HEK293T (cell line): ENCODE data around the gene ATP6V1G2.

Experiments used
- CTBP1 ChIP-seq: fragments of 450-650 bp; IDR thresholded peaks from 2 replicates; pipeline ENCODE4 v1.6.1; 2016; ENCODE audit warnings: borderline replicate concordance
- NFRKB ChIP-seq: fragments of 450-650 bp; IDR thresholded peaks from 2 replicates; pipeline ENCODE4 v1.6.1; 2016; ENCODE audit warnings: mild to moderate bottlenecking, moderate library complexity
- SUZ12 ChIP-seq: fragments of 450-650 bp; IDR thresholded peaks from 2 replicates; pipeline ENCODE4 v1.6.1; 2016; ENCODE audit warnings: mild to moderate bottlenecking
- ZNF384 ChIP-seq: fragments of 450-650 bp; IDR thresholded peaks from 2 replicates; pipeline ENCODE4 v1.6.1; 2016
- TF ChIP-seq, protein P1 (sequence below): fragments of 450-650 bp; IDR thresholded peaks from 2 replicates; pipeline ENCODE4 v1.6.1; 2016

DNA sequence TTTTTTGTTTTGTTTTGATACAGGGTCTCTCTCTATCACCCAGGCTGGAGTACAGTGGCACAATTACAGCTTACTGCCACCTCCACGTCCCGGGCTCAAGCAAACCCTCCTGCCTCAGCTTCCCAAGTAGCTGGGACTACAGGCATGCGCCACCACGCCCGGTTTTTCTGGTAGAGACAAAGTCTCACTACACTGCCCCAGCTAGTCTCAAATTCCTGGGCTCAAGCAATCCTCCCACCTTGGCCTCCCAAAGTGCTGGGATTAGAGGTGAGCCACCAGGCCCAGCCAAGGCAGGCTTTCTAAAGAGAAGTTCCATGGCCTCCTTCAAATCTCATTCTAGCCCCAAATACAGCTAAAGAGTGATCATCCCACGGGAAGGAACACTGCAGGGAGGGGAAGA lies 12.4 kb downstream of the ATP6V1G2 start:
- TF ChIP-seq SUZ12: no peak
- no peak for TF ChIP-seq CTBP1
- TF ChIP-seq NFRKB: no peak
- TF ChIP-seq, protein P1, sequence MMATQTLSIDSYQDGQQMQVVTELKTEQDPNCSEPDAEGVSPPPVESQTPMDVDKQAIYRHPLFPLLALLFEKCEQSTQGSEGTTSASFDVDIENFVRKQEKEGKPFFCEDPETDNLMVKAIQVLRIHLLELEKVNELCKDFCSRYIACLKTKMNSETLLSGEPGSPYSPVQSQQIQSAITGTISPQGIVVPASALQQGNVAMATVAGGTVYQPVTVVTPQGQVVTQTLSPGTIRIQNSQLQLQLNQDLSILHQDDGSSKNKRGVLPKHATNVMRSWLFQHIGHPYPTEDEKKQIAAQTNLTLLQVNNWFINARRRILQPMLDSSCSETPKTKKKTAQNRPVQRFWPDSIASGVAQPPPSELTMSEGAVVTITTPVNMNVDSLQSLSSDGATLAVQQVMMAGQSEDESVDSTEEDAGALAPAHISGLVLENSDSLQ: no peak
- no peak for TF ChIP-seq ZNF384
